ENCODE data around the gene ZBTB25. TPM values are rescaled to one million over a fixed set of nuclear protein-coding genes. Genes with fewer than 3 reads are reported as not detected.
"Not testable (repeated sequence)": the region's sequence is repeated elsewhere in the genome, so short reads cannot be mapped to it uniquely, and the experiment has no call there.

The ZBTB25 gene
- total RNA-seq, 1 experiment from 2014 or later = 19.0 TPM

GRCh38 chr14:64517667-64518066, 14.0 kb upstream of the ZBTB25 start:
- RAD21 ChIA-PET (ENCODE audit: low non-redundant PET in 1 of 2, low total read pairs in 2 of 2, uncharacterized antibody in 2 of 2, unreplicated experiment in 2 of 2) = not testable (repeated sequence)

GRCh38 chr14:64516969-64517368, 13.3 kb upstream of the ZBTB25 start:
- intact Hi-C loops (cut with micrococcal nuclease) = loop anchor here (10.0 kb wide), 1 partner anchor 118 kb away; no protein-coding TSS in a partner anchor
- RAD21 ChIA-PET (ENCODE audit: low non-redundant PET in 1 of 2, low total read pairs in 2 of 2, uncharacterized antibody in 2 of 2, unreplicated experiment in 2 of 2) = no interaction called here
- no peak overlapping the region for H3K4me3 ChIP-seq (replicated peaks in 1 of 2; ENCODE audit: low read depth in 1 of 2, low read length in 2 of 2)
- no peaks in the 10 kb centered on the region for H3K9me2 ChIP-seq (ENCODE audit: insufficient read depth)
- no peaks in the 10 kb centered on the region for H4K20me1 ChIP-seq (ENCODE audit: insufficient read depth)
- CTCF ChIA-PET = no interaction called here
- ATAC-seq = no peak
- no peak overlapping the region for H3K4me2 ChIP-seq (ENCODE audit: low read length)
- no peaks in the 10 kb centered on the region for H3K9me3 ChIP-seq (ENCODE audit: control insufficient read depth in 1 of 2, insufficient read depth in 1 of 2, low read depth in 1 of 2, low read length in 2 of 2)
- no peaks in the 10 kb centered on the region for H3K27me3 ChIP-seq (ENCODE audit: insufficient read depth, low read length)
- no peaks in the 10 kb centered on the region for H3K4me1 ChIP-seq (ENCODE audit: control insufficient read depth in 1 of 2, insufficient read depth in 2 of 2, low read length in 2 of 2)
- peaks cover 69% of the 10 kb centered on the region for H3K79me2 ChIP-seq (ENCODE audit: insufficient read depth, low read length)
- BruUV-seq (replicated peaks) = no TSS peak
- POLR2A ChIA-PET = no interaction called here
- H2AFZ ChIP-seq (ENCODE audit: low read depth, low read length, poor library complexity, severe bottlenecking) = no peak overlapping the region
- no peak overlapping the region for H3K9ac ChIP-seq (ENCODE audit: low read length)
- no peak for DNase-seq (ENCODE audit: low read depth, low spot score)
- no peaks in the 10 kb centered on the region for H3K36me3 ChIP-seq (ENCODE audit: control insufficient read depth in 1 of 2, insufficient read depth in 2 of 2, low read length in 2 of 2)
- H3K27ac ChIP-seq (ENCODE audit: low read depth, low read length) = no peak overlapping the region
- no peak for TF ChIP-seq POLR2A (IDR thresholded peaks at IDR 0.05; ENCODE audit: borderline replicate concordance, extremely low read depth, insufficient read depth, insufficient read length)
- no peak for TF ChIP-seq ELF1 (IDR thresholded peaks at IDR 0.05; ENCODE audit: borderline replicate concordance, low read depth)
- no peak for TF ChIP-seq CBX3 (IDR thresholded peaks at IDR 0.05; ENCODE audit: low read depth)
- no peak for TF ChIP-seq SRF (IDR thresholded peaks at IDR 0.05; ENCODE audit: low read depth)
- no peak for TF ChIP-seq YY1 (IDR thresholded peaks at IDR 0.05; ENCODE audit: extremely low read depth, insufficient replicate concordance, low read depth, low read length)

More at GRCh38 chr14:64517667-64518066, 14.0 kb upstream of the ZBTB25 start:
- POLR2A ChIA-PET; H3K36me3 ChIP-seq (ENCODE audit: control insufficient read depth in 1 of 2, insufficient read depth in 2 of 2, low read length in 2 of 2); H3K4me1 ChIP-seq (ENCODE audit: control insufficient read depth in 1 of 2, insufficient read depth in 2 of 2, low read length in 2 of 2); H3K9me3 ChIP-seq (ENCODE audit: control insufficient read depth in 1 of 2, insufficient read depth in 1 of 2, low read depth in 1 of 2, low read length in 2 of 2); H3K27me3 ChIP-seq (ENCODE audit: insufficient read depth, low read length); ATAC-seq; H4K20me1 ChIP-seq (ENCODE audit: insufficient read depth); H2AFZ ChIP-seq (ENCODE audit: low read depth, low read length, poor library complexity, severe bottlenecking); H3K27ac ChIP-seq (ENCODE audit: low read depth, low read length); DNase-seq (ENCODE audit: low read depth, low spot score); H3K9ac ChIP-seq (ENCODE audit: low read length); CTCF ChIA-PET; H3K4me3 ChIP-seq (replicated peaks in 1 of 2; ENCODE audit: low read depth in 1 of 2, low read length in 2 of 2); H3K9me2 ChIP-seq (ENCODE audit: insufficient read depth); H3K4me2 ChIP-seq (ENCODE audit: low read length); BruUV-seq (replicated peaks): not testable (repeated sequence)
- intact Hi-C loops (cut with micrococcal nuclease) = loop anchor here (10.0 kb wide), 1 partner anchor 117 kb away; no protein-coding TSS in a partner anchor
- H3K79me2 ChIP-seq (ENCODE audit: insufficient read depth, low read length) = peaks cover 62% of the 10 kb centered on the region

Measured in HCT116 (cell line).